H1 (cell line): ENCODE data around the gene TNFAIP2. TPM values are rescaled to one million over a fixed set of nuclear protein-coding genes. Genes with fewer than 3 reads are reported as not detected.
A peak's percentile ranks its signal among the peaks of the same experiment; 100 is the strongest.

ENCODE experiments used
- CTCF ChIA-PET: fragments of 300-600 bp; sonication (Branson Sonifier 250); formaldehyde crosslinking; loops from one replicate; lab custom pipeline; 2021; ENCODE audit not compliant: partially characterized antibody; lab: Charles Lee
- POLR2A ChIA-PET: fragments of 300-600 bp; sonication (Branson Sonifier 250); formaldehyde crosslinking; loops from one replicate; lab custom pipeline; 2021; ENCODE audit warnings: inconsistent platforms; ENCODE audit not compliant: partially characterized antibody; lab: Charles Lee
- DNase-seq, 2 experiments: peaks; one replicate each; pipeline versions ENCODE4 v3.0.0 to v3.0.0-alpha.2; 2010 to 2022; ENCODE audit warnings: low spot score in 2 of 2, low read depth in 1 of 2, mixed read lengths in 1 of 2
- FAIRE-seq: peaks from 2 replicates; lab custom pipeline; 2011; peaks lifted over from hg19 to GRCh38; lab: Jason Lieb, UNC
- H2AFZ ChIP-seq: 2 replicates; pipeline ENCODE4 v1.8.1; 2012; ENCODE audit warnings: low read length, inconsistent platforms
- H2AK5ac ChIP-seq: 2 replicates; pipeline ENCODE4 v1.6.1; 2013; ENCODE audit warnings: low read depth, low read length
- H2BK120ac ChIP-seq: replicated peaks from 2 replicates; pipeline ENCODE3; 2013; ENCODE audit warnings: low read depth, low read length, inconsistent platforms
- H2BK12ac ChIP-seq: 2 replicates; pipeline ENCODE4 v1.6.1; 2013; ENCODE audit warnings: low read depth, low read length
- H2BK15ac ChIP-seq: 2 replicates; pipeline ENCODE4 v1.6.1; 2013; ENCODE audit warnings: low read length
- H2BK20ac ChIP-seq: 2 replicates; pipeline ENCODE4 v1.6.1; 2013; ENCODE audit warnings: low read length
- H2BK5ac ChIP-seq: 2 replicates; pipeline ENCODE4 v1.6.1; 2013; ENCODE audit warnings: low read depth, low read length
- H3K14ac ChIP-seq: 2 replicates; pipeline ENCODE4 v1.6.1; 2013; ENCODE audit warnings: inconsistent platforms; ENCODE audit not compliant: insufficient read length
- H3K18ac ChIP-seq: 2 replicates; pipeline ENCODE4 v1.6.1; 2013; ENCODE audit warnings: low read length; ENCODE audit errors: extremely low read depth
- H3K23ac ChIP-seq: 2 replicates; pipeline ENCODE4 v1.6.1; 2013; ENCODE audit warnings: inconsistent platforms; ENCODE audit not compliant: insufficient read length
- H3K23me2 ChIP-seq: 2 replicates; pipeline ENCODE4 v1.6.1; 2013; ENCODE audit warnings: low read depth, low read length
- H3K27ac ChIP-seq: 2 replicates; pipeline ENCODE4 v1.6.1; 2011; ENCODE audit warnings: low read depth, low read length, inconsistent platforms
- H3K27me3 ChIP-seq, 4 experiments: replicated peaks in 1 of 4; 1 replicate in 1 of 4; 2 replicates in 3 of 4; pipeline versions ENCODE4 v1.6.1 to v1.8.1; 2011 to 2013; ENCODE audit warnings: low read length in 3 of 4, mild to moderate bottlenecking in 3 of 4, inconsistent platforms in 2 of 4, mixed read lengths in 2 of 4, moderate library complexity in 1 of 4; ENCODE audit not compliant: control insufficient read depth in 3 of 4, insufficient read depth in 3 of 4; ENCODE audit errors: extremely low read depth in 1 of 4
- H3K36me3 ChIP-seq, 4 experiments: 2 replicates each; pipeline versions ENCODE4 v1.6.1 to v1.8.1; 2011 to 2013; ENCODE audit warnings: mild to moderate bottlenecking in 4 of 4, low read length in 3 of 4, moderate library complexity in 2 of 4, control low read depth in 1 of 4, inconsistent platforms in 1 of 4; ENCODE audit not compliant: insufficient read depth in 4 of 4, control insufficient read depth in 2 of 4
- H3K4ac ChIP-seq: replicated peaks from 2 replicates; pipeline ENCODE3; 2013; ENCODE audit warnings: low read length, low read depth, mixed read lengths, inconsistent platforms; ENCODE audit not compliant: insufficient read length
- H3K4me1 ChIP-seq, 4 experiments: replicated peaks in 1 of 4; 1 replicate in 1 of 4; 2 replicates in 3 of 4; pipeline versions ENCODE4 v1.6.1 to v1.8.1; 2011 to 2013; ENCODE audit warnings: low read length in 3 of 4, inconsistent platforms in 2 of 4, mixed read lengths in 1 of 4; ENCODE audit not compliant: insufficient read depth in 4 of 4, control insufficient read depth in 3 of 4
- H3K4me2 ChIP-seq, 2 experiments: 2 replicates each; pipeline versions ENCODE4 v1.6.1 to v1.8.1; 2011 to 2013; ENCODE audit warnings: low read depth in 2 of 2, low read length in 2 of 2, control low read depth in 1 of 2, inconsistent platforms in 1 of 2, mild to moderate bottlenecking in 1 of 2; ENCODE audit not compliant: insufficient read depth in 1 of 2
- H3K4me3 ChIP-seq, 4 experiments: fragments of 200-600, 300-600 bp in 1 of 4; sonication (generic), shearing (Covaris generic), sonication (Bioruptor Twin) in 1 of 4; 2 replicates each; pipeline versions ENCODE4 v1.5.1 to v1.8.1; 2011 to 2016; ENCODE audit warnings: low read length in 4 of 4, low read depth in 3 of 4, control low read depth in 2 of 4, inconsistent platforms in 2 of 4, mild to moderate bottlenecking in 2 of 4, mixed read lengths in 1 of 4, moderate library complexity in 1 of 4; ENCODE audit not compliant: insufficient read depth in 2 of 4; ENCODE audit errors: extremely low read depth in 1 of 4
- H3K56ac ChIP-seq: replicated peaks from 2 replicates; pipeline ENCODE3; 2013; ENCODE audit warnings: low read depth, mild to moderate bottlenecking, mixed read lengths, low read length, inconsistent platforms; ENCODE audit not compliant: insufficient read length
- H3K79me1 ChIP-seq: 2 replicates; pipeline ENCODE4 v1.6.1; 2013; ENCODE audit warnings: low read depth, low read length, control low read depth
- H3K79me2 ChIP-seq, 2 experiments: 2 replicates each; pipeline versions ENCODE4 v1.6.1 to v1.8.1; 2012 to 2013; ENCODE audit warnings: low read length in 2 of 2, mild to moderate bottlenecking in 2 of 2, inconsistent platforms in 1 of 2; ENCODE audit not compliant: insufficient read depth in 2 of 2, control insufficient read depth in 1 of 2
- H3K9ac ChIP-seq, 4 experiments: replicated peaks in 1 of 4; 1 replicate in 1 of 4; 2 replicates in 3 of 4; pipeline versions ENCODE4 v1.6.1 to v1.8.1; 2011 to 2013; ENCODE audit warnings: low read depth in 3 of 4, low read length in 3 of 4, control low read depth in 2 of 4, mild to moderate bottlenecking in 2 of 4, moderate library complexity in 2 of 4, inconsistent platforms in 1 of 4; ENCODE audit errors: extremely low read depth in 1 of 4
- H3K9me3 ChIP-seq, 2 experiments: 2 replicates each; pipeline versions ENCODE4 v1.6.1 to v1.8.1; 2012 to 2013; ENCODE audit warnings: mild to moderate bottlenecking in 2 of 2, moderate library complexity in 2 of 2, control low read depth in 1 of 2, inconsistent platforms in 1 of 2, low read depth in 1 of 2, low read length in 1 of 2, mixed read lengths in 1 of 2; ENCODE audit not compliant: insufficient read depth in 2 of 2
- H4K20me1 ChIP-seq, 2 experiments: replicated peaks in 1 of 2; 2 replicates each; pipeline versions ENCODE3 to v1.8.1; 2011 to 2013; ENCODE audit warnings: inconsistent platforms in 2 of 2, low read length in 2 of 2, mild to moderate bottlenecking in 1 of 2; ENCODE audit not compliant: insufficient read depth in 2 of 2, control insufficient read depth in 1 of 2
- H4K5ac ChIP-seq: 2 replicates; pipeline ENCODE4 v1.6.1; 2013; ENCODE audit warnings: low read length, low read depth, mixed read lengths, inconsistent platforms; ENCODE audit not compliant: insufficient read length
- H4K8ac ChIP-seq: 2 replicates; pipeline ENCODE4 v1.8.0; 2013; ENCODE audit warnings: mild to moderate bottlenecking, moderate library complexity, low read length, inconsistent platforms; ENCODE audit not compliant: insufficient read depth; ENCODE audit errors: extremely low read depth
- H4K91ac ChIP-seq: replicated peaks from 2 replicates; pipeline ENCODE3; 2013; ENCODE audit warnings: low read length, mixed read lengths, inconsistent platforms; ENCODE audit not compliant: insufficient read length
- GABPA ChIP-seq: IDR thresholded peaks from 2 replicates; pipeline ENCODE4 v1.6.1; 2011; ENCODE audit warnings: mild to moderate bottlenecking, low read length, moderate library complexity, borderline replicate concordance; ENCODE audit not compliant: insufficient read depth
- RAD21 ChIP-seq, 2 experiments: IDR thresholded peaks in 1 of 2; conservative IDR thresholded peaks in 1 of 2; 2 replicates each; pipeline ENCODE4 v1.6.1; 2011; ENCODE audit warnings: low read depth in 2 of 2, low read length in 2 of 2, improper control_type of control experiment in 1 of 2, inconsistent platforms in 1 of 2, mild to moderate bottlenecking in 1 of 2, moderate library complexity in 1 of 2
- SP1 ChIP-seq: IDR thresholded peaks from 2 replicates; pipeline ENCODE4 v1.6.1; 2011; ENCODE audit warnings: low read depth, low read length
- SUZ12 ChIP-seq: fragments of 200-600 bp; sonication (generic); IDR thresholded peaks from 2 replicates; pipeline ENCODE4 v1.6.1; 2012; ENCODE audit warnings: mild to moderate bottlenecking, inconsistent platforms, low read length, moderate library complexity, mixed read lengths
- TBP ChIP-seq: IDR thresholded peaks from 2 replicates; pipeline ENCODE4 v1.6.1; 2011; ENCODE audit warnings: low read depth, low read length, improper control_type of control experiment
- YY1 ChIP-seq: IDR thresholded peaks from 2 replicates; pipeline ENCODE4 v1.6.1; 2011; ENCODE audit warnings: low read depth, mild to moderate bottlenecking, low read length
- WGBS, 2 experiments: shearing (Covaris generic) in 1 of 2; methylation state at CpG; one replicate each; pipeline versions ENCODE4 v1.1.6 to v1.1.7; 2013 to 2015; ENCODE audit warnings: low lambda C conversion rate in 2 of 2, mixed read lengths in 2 of 2, inconsistent platforms in 1 of 2, low coverage in 1 of 2, missing lambda C conversion rate in 1 of 2; ENCODE audit not compliant: insufficient replicate concordance in 2 of 2, insufficient coverage in 1 of 2, insufficient read length in 1 of 2; ENCODE audit errors: extremely low coverage in 1 of 2, missing lambda C conversion rate in 1 of 2; 5-methylcytosine and 5-hydroxymethylcytosine counted together
- polyA plus RNA-seq, 7 experiments: library from polyadenylated mRNA; depleted of rRNA in 3 of 7; stranded (reverse) in 5 of 7; unstranded in 2 of 7; fragments of >200 nt in 5 of 7; fragments of 200-250 nt in 2 of 7; gene quantifications; 1 replicate in 5 of 7; 2 replicates in 1 of 7; 4 replicates in 1 of 7; pipeline versions ENCODE4 v1.2.1 to v1.2.3, GENCODE V29; 2011 to 2013; ENCODE audit warnings: missing spikeins in 2 of 7, mixed read lengths in 2 of 7
- total RNA-seq: library from RNA; stranded (reverse); fragmentation: NEBNext Ultra II Directional; extraction: Animal tissue kit (Norgen Biotek cat#: 25700); gene quantifications from 2 replicates; pipeline ENCODE4 v1.2.1, GENCODE V29; 2021
- TF ChIP-seq, protein P1 (sequence below): IDR thresholded peaks from 2 replicates; pipeline ENCODE4 v1.6.1; 2012; ENCODE audit warnings: inconsistent platforms
- TF ChIP-seq, protein P2 (sequence below), 3 experiments: IDR thresholded peaks; 1 replicate in 2 of 3; 2 replicates in 1 of 3; pipeline versions ENCODE4 v1.5.1 to v1.6.1; 2011; ENCODE audit warnings: low read length in 3 of 3, mild to moderate bottlenecking in 3 of 3, inconsistent platforms in 2 of 3, low read depth in 1 of 3, moderate library complexity in 1 of 3; ENCODE audit not compliant: insufficient read depth in 1 of 3; ENCODE audit errors: control extremely low read depth in 1 of 3

TNFAIP2 gene
- total and polyA plus RNA-seq, 2 of the 8 experiments (the other 6 are each of a cell fraction or from before 2014, with no cell fraction given) = 28.3 to 34.5 TPM

DNA sequence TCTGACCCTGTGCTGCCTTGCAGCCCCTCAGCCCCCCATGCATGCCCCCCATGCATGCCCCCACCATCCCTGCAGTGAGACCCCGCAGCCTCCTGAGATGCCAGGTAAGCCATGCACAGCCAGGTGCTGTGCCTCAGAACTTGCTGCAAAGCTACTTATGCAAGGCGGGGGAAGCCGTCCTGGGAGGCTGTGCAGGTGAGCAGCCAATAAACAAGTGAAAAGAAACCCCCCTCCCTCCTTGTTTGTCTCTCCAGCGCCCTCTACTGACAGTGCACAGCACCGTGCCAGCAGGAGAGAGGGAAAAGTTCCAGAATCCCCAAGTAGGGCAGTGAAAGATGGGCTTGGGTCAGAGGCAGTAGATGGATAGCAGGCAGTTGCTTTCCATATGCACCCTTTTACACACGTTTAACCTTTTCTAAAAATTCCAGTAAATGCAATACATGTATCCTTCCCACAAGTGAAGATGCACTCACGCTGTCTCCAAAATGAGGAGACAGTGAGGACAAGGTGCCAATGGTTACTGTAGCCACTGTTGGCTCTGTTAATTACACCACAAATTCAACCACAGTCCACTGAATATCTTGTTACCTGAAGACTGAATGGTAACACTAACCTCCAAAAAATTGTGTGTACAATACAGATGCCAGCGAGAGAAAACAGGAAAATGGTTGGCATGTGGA is 18.0 kb downstream of the TNFAIP2 start:
- H3K4me3 ChIP-seq = no peak overlapping the region
- no peak overlapping the region for H2BK120ac ChIP-seq
- H3K56ac ChIP-seq = no peak overlapping the region
- peaks cover 8% of the 10 kb centered on the region; the same call in 1 of the 2 replicates for H3K23me2 ChIP-seq
- WGBS, 2 experiments = 26% methylated on average over 8 of the region's 8 CpGs; no CpG with 5 or more reads in 1 of the 2 experiments
- H3K4me1 ChIP-seq = peaks cover 0 to 11% (median 6%) of the 10 kb centered on the region in 4 experiments; a peak in 6 of 7 replicates
- H2BK12ac ChIP-seq = no peak overlapping the region
- H3K18ac ChIP-seq = no peak overlapping the region
- H4K5ac ChIP-seq = no peak overlapping the region
- no peak overlapping the region for H4K8ac ChIP-seq
- H3K4me2 ChIP-seq = no peak overlapping the region
- POLR2A ChIA-PET = interaction anchor here (0.6 to 1.5 kb wide), 5 partner anchors 15 to 1079 kb away, joined by 3 to 10 read pairs (median 3); no protein-coding TSS in a partner anchor
- CTCF ChIA-PET = interaction anchor here (0.6 to 10.5 kb wide), 37 partner anchors 8 to 428 kb away, joined by 3 to 147 read pairs (median 4); partner anchors contain the start of genes EXOC3L4 and TNFAIP2
- no peak overlapping the region for H3K27ac ChIP-seq
- H3K79me2 ChIP-seq = no peaks in the 10 kb centered on the region
- no peak overlapping the region for H2AFZ ChIP-seq
- H3K36me3 ChIP-seq = no peaks in the 10 kb centered on the region
- H2BK5ac ChIP-seq = no peak overlapping the region
- H3K23ac ChIP-seq = no peak overlapping the region
- H4K91ac ChIP-seq = no peak overlapping the region
- no peaks in the 10 kb centered on the region for H4K20me1 ChIP-seq
- peak; percentile 81 for FAIRE-seq
- no peaks in the 10 kb centered on the region for H3K9me3 ChIP-seq
- no peak overlapping the region for H2AK5ac ChIP-seq
- peak; percentile 65 to 89 for DNase-seq
- H3K14ac ChIP-seq = no peak overlapping the region
- no peak overlapping the region for H2BK15ac ChIP-seq
- H3K9ac ChIP-seq = no peak overlapping the region
- H2BK20ac ChIP-seq = no peak overlapping the region
- H3K4ac ChIP-seq = no peak overlapping the region
- H3K79me1 ChIP-seq = no peaks in the 10 kb centered on the region
- TF ChIP-seq, protein P1, sequence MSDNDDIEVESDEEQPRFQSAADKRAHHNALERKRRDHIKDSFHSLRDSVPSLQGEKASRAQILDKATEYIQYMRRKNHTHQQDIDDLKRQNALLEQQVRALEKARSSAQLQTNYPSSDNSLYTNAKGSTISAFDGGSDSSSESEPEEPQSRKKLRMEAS = peak; percentile 19; the same call in 1 of the 2 replicates
- TF ChIP-seq YY1 (0 out of 2 replicates have a peak, but pooled peaks have one; percentile 58), GABPA (peak; percentile 39; the same call in 1 of the 2 replicates), RAD21 (IDR thresholded peaks at IDR 0.05 in 1 of 2, conservative IDR thresholded peaks at IDR 0.05 in 1 of 2; ENCODE audit: low read depth in 2 of 2, low read length in 2 of 2) (peak; percentile 46 to 73), SUZ12 (no peak), TBP (no peak), SP1 (0 out of 2 replicates have a peak, but pooled peaks have one; percentile 42)
- TF ChIP-seq, protein P2, sequence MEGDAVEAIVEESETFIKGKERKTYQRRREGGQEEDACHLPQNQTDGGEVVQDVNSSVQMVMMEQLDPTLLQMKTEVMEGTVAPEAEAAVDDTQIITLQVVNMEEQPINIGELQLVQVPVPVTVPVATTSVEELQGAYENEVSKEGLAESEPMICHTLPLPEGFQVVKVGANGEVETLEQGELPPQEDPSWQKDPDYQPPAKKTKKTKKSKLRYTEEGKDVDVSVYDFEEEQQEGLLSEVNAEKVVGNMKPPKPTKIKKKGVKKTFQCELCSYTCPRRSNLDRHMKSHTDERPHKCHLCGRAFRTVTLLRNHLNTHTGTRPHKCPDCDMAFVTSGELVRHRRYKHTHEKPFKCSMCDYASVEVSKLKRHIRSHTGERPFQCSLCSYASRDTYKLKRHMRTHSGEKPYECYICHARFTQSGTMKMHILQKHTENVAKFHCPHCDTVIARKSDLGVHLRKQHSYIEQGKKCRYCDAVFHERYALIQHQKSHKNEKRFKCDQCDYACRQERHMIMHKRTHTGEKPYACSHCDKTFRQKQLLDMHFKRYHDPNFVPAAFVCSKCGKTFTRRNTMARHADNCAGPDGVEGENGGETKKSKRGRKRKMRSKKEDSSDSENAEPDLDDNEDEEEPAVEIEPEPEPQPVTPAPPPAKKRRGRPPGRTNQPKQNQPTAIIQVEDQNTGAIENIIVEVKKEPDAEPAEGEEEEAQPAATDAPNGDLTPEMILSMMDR (IDR thresholded peaks at IDR 0.05; ENCODE audit: control extremely low read depth in 1 of 3, insufficient read depth in 1 of 3, low read depth in 1 of 3, low read length in 3 of 3) = peak in 2 of 3 experiments; percentile 91 to 96; a peak in 3 of 4 replicates
- peaks cover 0 to 23% (median 11%) of the 10 kb centered on the region in 4 experiments; a peak in 6 of 7 replicates for H3K27me3 ChIP-seq
